NT2/D1 (cell line): ENCODE results near the gene KCNJ12.
A peak's percentile ranks its signal among the peaks of the same experiment; 100 is the strongest.
"Not testable (repeated sequence)": the region's sequence is repeated elsewhere in the genome, so short reads cannot be mapped to it uniquely, and the experiment has no call there.

Experiments
- DNase-seq: peaks from one replicate; pipeline ENCODE4 v3.0.0-alpha.2; 2011; ENCODE audit warnings: low read depth, low spot score
- H3K27me3 ChIP-seq: 2 replicates; pipeline ENCODE4 v1.6.0; 2011; ENCODE audit warnings: mild to moderate bottlenecking; ENCODE audit not compliant: insufficient read length, insufficient read depth
- H3K36me3 ChIP-seq: 2 replicates; pipeline ENCODE4 v1.6.1; 2011; ENCODE audit warnings: mild to moderate bottlenecking, low read length, mixed read lengths; ENCODE audit not compliant: insufficient read depth, insufficient read length
- H3K4me1 ChIP-seq: 2 replicates; pipeline ENCODE4 v1.5.1; 2011; ENCODE audit not compliant: insufficient read depth, insufficient read length
- H3K4me3 ChIP-seq: 2 replicates; pipeline ENCODE4 v1.5.1; 2011; ENCODE audit warnings: low read depth; ENCODE audit not compliant: insufficient read length
- H3K9ac ChIP-seq: 2 replicates; pipeline ENCODE4 v1.6.0; 2011; ENCODE audit warnings: low read depth; ENCODE audit not compliant: insufficient read length
- H3K9me3 ChIP-seq: 2 replicates; pipeline ENCODE4 v1.5.1; 2011; ENCODE audit warnings: mild to moderate bottlenecking, low read length; ENCODE audit not compliant: insufficient read depth
- SUZ12 ChIP-seq: IDR thresholded peaks from 2 replicates; pipeline ENCODE4 v1.6.1; 2011; ENCODE audit not compliant: insufficient read length, insufficient read depth; ENCODE audit errors: extremely low read depth
- YY1 ChIP-seq: IDR thresholded peaks from 2 replicates; pipeline ENCODE4 v1.6.1; 2011; ENCODE audit not compliant: insufficient read length, insufficient read depth
- ZNF274 ChIP-seq: IDR thresholded peaks from 2 replicates; pipeline ENCODE4 v1.6.1; 2011; ENCODE audit warnings: mild to moderate bottlenecking, low read depth, low read length

The KCNJ12 gene

DNA sequence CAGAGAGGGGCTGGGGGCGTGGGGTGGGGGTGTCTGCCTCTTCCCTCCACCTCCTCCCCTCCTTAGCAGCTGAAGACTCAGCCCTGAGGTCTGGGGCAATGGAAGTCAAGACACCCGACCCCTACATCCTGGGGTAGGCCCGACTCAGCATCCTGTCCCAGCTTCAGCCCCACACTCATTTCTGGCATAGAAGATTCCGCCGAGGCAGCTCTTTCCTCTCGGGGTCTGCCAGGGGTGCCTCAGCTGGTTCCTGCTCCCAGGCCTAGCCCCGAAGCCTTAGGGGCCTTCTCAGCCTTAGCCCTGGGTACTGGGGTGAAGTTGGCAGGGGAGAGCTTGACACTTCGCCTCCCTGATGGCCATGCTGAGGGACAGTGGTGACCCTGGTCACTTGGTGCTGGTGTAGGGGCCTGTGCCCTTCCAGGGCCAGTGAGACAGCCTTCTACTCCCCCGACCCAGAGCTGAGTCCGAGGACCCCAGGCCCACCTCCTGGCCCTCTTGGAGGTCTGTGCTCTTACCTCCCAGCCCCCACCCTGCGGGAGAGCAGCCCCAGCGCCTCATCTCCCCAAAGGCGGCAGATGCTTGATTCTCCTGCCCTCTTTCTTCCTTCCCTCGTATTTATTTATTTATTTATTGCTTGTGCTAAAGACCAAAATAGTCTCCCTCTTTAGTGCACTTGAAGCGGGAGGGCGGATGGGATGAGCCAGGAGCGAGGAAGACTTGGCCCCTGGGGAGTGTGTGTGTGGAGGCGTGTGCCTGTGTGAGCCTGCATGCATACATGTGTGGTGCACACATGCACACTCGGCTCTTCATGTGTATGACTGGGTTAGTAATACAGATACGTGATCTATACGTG lies 42.5 kb downstream of the KCNJ12 start:
- H3K27me3 ChIP-seq = no peaks in the 10 kb centered on the region
- no peak overlapping the region for H3K4me3 ChIP-seq
- peaks cover 4% of the 10 kb centered on the region for H3K4me1 ChIP-seq
- no peaks in the 10 kb centered on the region for H3K36me3 ChIP-seq
- no peak for DNase-seq
- no peak overlapping the region for H3K9ac ChIP-seq
- H3K9me3 ChIP-seq = no peaks in the 10 kb centered on the region
- TF ChIP-seq SUZ12 (no peak), YY1 (no peak), ZNF274 (no peak)

- Histone ChIP-seq H3K27me3 (no peaks in the 10 kb centered on the region), H3K4me1 (peaks cover 4% of the 10 kb centered on the region), H3K4me3 (no peak overlapping the region), H3K9me3 (no peaks in the 10 kb centered on the region), H3K9ac (no peak overlapping the region), H3K36me3 (no peaks in the 10 kb centered on the region)
- TF ChIP-seq YY1 (no peak), SUZ12 (no peak), ZNF274 (no peak)
- no peak for DNase-seq
Measured at GRCh38 chr17:21419299-21420239, 43.4 kb downstream of the KCNJ12 start.

DNA sequence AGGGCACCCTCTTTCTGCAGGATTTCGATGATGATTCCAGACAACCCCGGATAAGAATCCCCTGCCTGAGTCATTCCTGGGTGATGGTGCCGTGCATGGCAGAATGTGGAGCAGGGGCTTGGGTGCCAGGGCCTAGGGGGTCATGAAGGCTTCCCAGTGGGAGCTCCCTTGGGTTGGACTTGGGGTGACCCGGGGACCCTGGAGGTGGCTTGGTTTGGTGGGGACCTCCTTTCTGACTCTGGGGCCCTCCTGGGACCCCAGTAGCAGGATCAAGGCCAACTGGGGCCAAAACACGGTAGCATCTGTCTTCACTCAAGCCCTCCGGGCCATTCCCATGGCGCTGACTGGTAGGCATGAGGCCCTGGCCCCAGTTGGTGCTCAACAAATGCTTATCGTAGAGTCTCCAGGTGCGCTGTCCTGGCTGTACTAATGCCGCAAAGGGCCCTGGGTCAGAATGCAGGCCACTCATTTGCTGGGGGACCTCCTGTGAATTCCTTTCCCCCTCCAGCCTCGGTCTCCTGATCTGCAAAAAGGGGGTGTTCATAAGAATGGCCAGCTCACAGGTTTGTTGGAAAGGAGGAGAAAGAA lies 44.4 kb downstream of the KCNJ12 start:
- not testable (repeated sequence) for H3K27me3 ChIP-seq, DNase-seq, H3K4me3 ChIP-seq, H3K36me3 ChIP-seq, H3K4me1 ChIP-seq, H3K9me3 ChIP-seq, H3K9ac ChIP-seq

DNA sequence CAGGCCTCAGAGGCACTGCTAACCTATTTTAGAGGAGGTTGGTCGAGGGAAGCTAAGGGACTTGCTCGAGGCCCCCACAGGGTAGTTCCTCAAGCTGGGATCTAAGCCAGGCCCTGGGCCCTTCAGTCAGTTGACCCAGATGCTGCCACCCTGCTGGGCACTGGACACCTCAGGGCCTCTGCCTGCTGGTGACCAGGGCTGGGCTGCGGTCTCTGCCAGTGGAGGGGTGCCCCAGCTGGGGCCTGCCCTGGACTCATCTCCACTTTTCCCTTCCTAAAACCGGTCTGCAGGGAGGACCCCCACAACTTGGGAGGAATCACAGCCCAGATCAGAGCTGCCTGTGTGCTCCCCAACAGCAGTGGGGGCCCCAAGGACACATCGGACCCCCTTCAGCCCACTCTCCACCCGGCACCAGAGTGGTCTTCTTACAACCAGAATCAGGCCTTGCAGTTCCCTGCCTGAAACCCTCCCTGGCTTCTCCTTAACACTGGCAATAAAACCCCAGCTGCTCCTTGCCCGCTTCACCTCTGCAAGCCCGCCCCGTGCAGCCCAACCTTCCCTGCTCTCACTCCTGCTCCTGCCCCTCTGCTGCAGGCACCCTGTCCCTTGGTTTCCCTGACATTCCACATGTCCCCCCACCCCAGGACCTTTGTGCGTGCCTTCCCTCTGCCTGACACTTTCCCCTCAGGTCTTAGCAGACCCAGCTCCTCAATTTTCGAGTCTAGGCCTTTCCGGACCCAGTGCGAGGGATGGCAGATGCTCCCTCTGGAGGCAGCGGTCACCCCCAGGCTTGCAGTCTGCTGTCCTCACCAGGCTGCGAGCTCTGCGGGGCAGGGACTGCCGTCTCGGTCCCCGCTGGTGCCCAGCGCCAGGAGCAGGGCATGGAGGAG lies 45.5 kb downstream of the KCNJ12 start:
- not testable (repeated sequence) for H3K4me3 ChIP-seq, DNase-seq, H3K27me3 ChIP-seq, H3K4me1 ChIP-seq, H3K36me3 ChIP-seq, H3K9me3 ChIP-seq
- peak overlapping the region; percentile 21 for H3K9ac ChIP-seq

GRCh38 chr17:21422311-21423189 lies 46.4 kb downstream of the KCNJ12 start:
- H3K4me1 ChIP-seq = not testable (repeated sequence)

DNA sequence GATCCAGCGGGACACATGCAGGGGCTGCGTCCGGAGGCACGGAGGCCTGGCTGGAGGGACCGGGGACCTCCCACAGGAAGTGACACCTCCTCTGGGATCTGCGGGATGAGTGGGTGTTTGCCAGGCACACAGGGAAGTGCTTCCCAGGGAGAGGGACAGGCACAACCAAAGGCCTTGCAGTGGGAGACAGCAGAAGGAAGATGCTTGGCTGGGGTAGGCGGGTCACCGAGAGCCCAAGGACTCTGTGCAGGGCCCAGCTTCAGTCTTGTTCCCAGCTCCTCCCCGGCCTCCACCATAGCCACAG lies 47.0 kb downstream of the KCNJ12 start:
- not testable (repeated sequence) for DNase-seq, H3K9ac ChIP-seq, H3K4me1 ChIP-seq, H3K27me3 ChIP-seq, H3K9me3 ChIP-seq, H3K36me3 ChIP-seq, H3K4me3 ChIP-seq

More at GRCh38 chr17:21422311-21423189, 46.4 kb downstream of the KCNJ12 start:
- not testable (repeated sequence) for H3K9ac ChIP-seq, DNase-seq, H3K36me3 ChIP-seq, H3K9me3 ChIP-seq, H3K4me3 ChIP-seq, H3K27me3 ChIP-seq

GRCh38 chr17:21424697-21425096 lies 48.5 kb downstream of the KCNJ12 start:
- not testable (repeated sequence) for DNase-seq, H3K27me3 ChIP-seq, H3K9me3 ChIP-seq, H3K4me1 ChIP-seq, H3K36me3 ChIP-seq, H3K9ac ChIP-seq, H3K4me3 ChIP-seq
